Measurements from ENCODE around the gene TM9SF2. TPM values are rescaled to one million over a fixed set of nuclear protein-coding genes. Genes with fewer than 3 reads are reported as not detected.

Gene TM9SF2
- total and polyA plus RNA-seq, 9 donors: 57.7 to 122 (median 70.6) TPM

- WGBS, 3 donors: 44 to 48% (median 45%) methylated on average over 2 of the region's 2 CpGs
- no peaks in the 10 kb centered on the region for H3K9me3 ChIP-seq
- no peak overlapping the region for H3K4me3 ChIP-seq
- TF ChIP-seq CTCF (IDR thresholded peaks at IDR 0.05) (no peak), POLR2A (IDR thresholded peaks at IDR 0.05) (no peak), EP300 (IDR thresholded peaks at IDR 0.05) (no peak)
- no peak overlapping the region for H3K27ac ChIP-seq
- intact Hi-C loops (cut with DNase I): loop anchor here in 1 of 4 donors (10.0 kb wide), 1 partner anchor 61 kb away; no protein-coding TSS in a partner anchor
- H3K4me1 ChIP-seq (ENCODE audit: insufficient read depth): peaks cover 3% of the 10 kb centered on the region
- no peaks in the 10 kb centered on the region for H3K36me3 ChIP-seq
- DNase-seq: no peak
- H3K27me3 ChIP-seq: no peaks in the 10 kb centered on the region
Measured at GRCh38 chr13:99505814-99506269, 4.6 kb downstream of the TM9SF2 start.

- no peak overlapping the region for H3K27ac ChIP-seq
- DNase-seq: no peak
- TF ChIP-seq CTCF (IDR thresholded peaks at IDR 0.05) (no peak), EP300 (IDR thresholded peaks at IDR 0.05) (no peak), POLR2A (IDR thresholded peaks at IDR 0.05) (no peak)
- H3K27me3 ChIP-seq: no peaks in the 10 kb centered on the region
- 56 to 69% (median 57%) methylated on average over 2 of the region's 2 CpGs for WGBS, 3 donors
- H3K4me1 ChIP-seq (ENCODE audit: insufficient read depth): peaks cover 3% of the 10 kb centered on the region
- H3K36me3 ChIP-seq: no peaks in the 10 kb centered on the region
- intact Hi-C loops (cut with DNase I): loop anchor here in 1 of 4 donors (10.0 kb wide), 1 partner anchor 62 kb away; no protein-coding TSS in a partner anchor
- no peak overlapping the region for H3K4me3 ChIP-seq
- no peaks in the 10 kb centered on the region for H3K9me3 ChIP-seq
Measured at GRCh38 chr13:99506634-99507033, 5.4 kb downstream of the TM9SF2 start.

- peaks cover 3% of the 10 kb centered on the region for H3K4me1 ChIP-seq (ENCODE audit: insufficient read depth)
- no peak overlapping the region for H3K4me3 ChIP-seq
- WGBS, 3 donors: 89 to 95% (median 94%) methylated on average over 3 of the region's 3 CpGs
- H3K36me3 ChIP-seq: no peaks in the 10 kb centered on the region
- no peaks in the 10 kb centered on the region for H3K9me3 ChIP-seq
- TF ChIP-seq EP300 (IDR thresholded peaks at IDR 0.05) (no peak), POLR2A (IDR thresholded peaks at IDR 0.05) (no peak), CTCF (IDR thresholded peaks at IDR 0.05) (no peak)
- H3K27ac ChIP-seq: no peak overlapping the region
- no peaks in the 10 kb centered on the region for H3K27me3 ChIP-seq
- DNase-seq: no peak
- intact Hi-C loops (cut with DNase I): loop anchor here in 1 of 4 donors (10.0 kb wide), 1 partner anchor 62 kb away; no protein-coding TSS in a partner anchor
Measured at GRCh38 chr13:99507054-99507453, 5.8 kb downstream of the TM9SF2 start.

- Histone ChIP-seq H3K27ac (no peak overlapping the region), H3K9me3 (no peaks in the 10 kb centered on the region), H3K4me1 (ENCODE audit: insufficient read depth) (peaks cover 3% of the 10 kb centered on the region), H3K4me3 (no peak overlapping the region), H3K36me3 (no peaks in the 10 kb centered on the region), H3K27me3 (no peaks in the 10 kb centered on the region)
- TF ChIP-seq CTCF (IDR thresholded peaks at IDR 0.05) (no peak), POLR2A (IDR thresholded peaks at IDR 0.05) (no peak), EP300 (IDR thresholded peaks at IDR 0.05) (no peak)
- no peak for DNase-seq
- intact Hi-C loops (cut with DNase I): loop anchor here in 1 of 4 donors (10.0 kb wide), 1 partner anchor 63 kb away; no protein-coding TSS in a partner anchor
- 88 to 90% (median 90%) methylated on average over 3 of the region's 3 CpGs for WGBS, 3 donors
Measured at GRCh38 chr13:99507551-99507950, 6.3 kb downstream of the TM9SF2 start.
